ENCODE measurements around the gene NTSR2.

The NTSR2 gene

GRCh38 chr2:11710632-11711353, 40.8 kb upstream of the NTSR2 start:
- Mint-ChIP-seq H3K27ac (peak overlapping the region in 2 of 3 experiments; percentile 47 to 73), H3K9me3 (no peaks in the 10 kb centered on the region), H3K36me3 (ENCODE audit: low read depth) (no peaks in the 10 kb centered on the region), H3K4me1 (peaks cover 29% of the 10 kb centered on the region), H3K4me3 (no peak overlapping the region), H3K27me3 (ENCODE audit: low read depth) (peaks cover 3% of the 10 kb centered on the region)
- no peak for TF ChIP-seq CTCF (IDR thresholded peaks at IDR 0.05; ENCODE audit: unreplicated experiment in 3 of 3)

GRCh38 chr2:11710210-11710609, 40.2 kb upstream of the NTSR2 start:
- no peak for TF ChIP-seq CTCF (IDR thresholded peaks at IDR 0.05; ENCODE audit: unreplicated experiment in 3 of 3)
- Mint-ChIP-seq H3K36me3 (ENCODE audit: low read depth) (no peaks in the 10 kb centered on the region), H3K27me3 (ENCODE audit: low read depth) (peaks cover 3% of the 10 kb centered on the region), H3K9me3 (peaks cover 5% of the 10 kb centered on the region), H3K4me3 (peak overlapping the region in 1 of 3 experiments; percentile 15), H3K4me1 (peaks cover 29% of the 10 kb centered on the region), H3K27ac (peak overlapping the region in 2 of 3 experiments; percentile 47 to 73)

- Mint-ChIP-seq H3K9me3 (peaks cover 5% of the 10 kb centered on the region), H3K36me3 (ENCODE audit: low read depth) (no peaks in the 10 kb centered on the region), H3K4me1 (peaks cover 29% of the 10 kb centered on the region), H3K27ac (peak overlapping the region in 1 of 3 experiments; percentile 73), H3K27me3 (ENCODE audit: low read depth) (peaks cover 3% of the 10 kb centered on the region), H3K4me3 (no peak overlapping the region)
- no peak for TF ChIP-seq CTCF (IDR thresholded peaks at IDR 0.05; ENCODE audit: unreplicated experiment in 3 of 3)
These were observed 39.3 kb upstream of the NTSR2 start for GRCh38 chr2:11709293-11709692.

- Mint-ChIP-seq H3K4me3 (no peak overlapping the region), H3K27me3 (ENCODE audit: low read depth) (peaks cover 3% of the 10 kb centered on the region), H3K9me3 (peaks cover 5% of the 10 kb centered on the region), H3K4me1 (peaks cover 29% of the 10 kb centered on the region), H3K27ac (no peak overlapping the region), H3K36me3 (ENCODE audit: low read depth) (no peaks in the 10 kb centered on the region)
- TF ChIP-seq CTCF (IDR thresholded peaks at IDR 0.05; ENCODE audit: unreplicated experiment in 3 of 3): no peak
These were observed 38.1 kb upstream of the NTSR2 start for GRCh38 chr2:11708106-11708505.

- H3K4me3 Mint-ChIP-seq: no peak overlapping the region
- no peaks in the 10 kb centered on the region for H3K36me3 Mint-ChIP-seq (ENCODE audit: low read depth)
- H3K27ac Mint-ChIP-seq: no peak overlapping the region
- H3K9me3 Mint-ChIP-seq: peaks cover 5% of the 10 kb centered on the region
- H3K27me3 Mint-ChIP-seq (ENCODE audit: low read depth): peaks cover 3% of the 10 kb centered on the region
- H3K4me1 Mint-ChIP-seq: peaks cover 13% of the 10 kb centered on the region
- TF ChIP-seq CTCF (IDR thresholded peaks at IDR 0.05; ENCODE audit: unreplicated experiment in 3 of 3): no peak
These were observed 35.7 kb upstream of the NTSR2 start for GRCh38 chr2:11705711-11706110.

GRCh38 chr2:11705063-11705462, 35.1 kb upstream of the NTSR2 start:
- Mint-ChIP-seq H3K27me3 (ENCODE audit: low read depth) (peaks cover 3% of the 10 kb centered on the region), H3K4me3 (no peak overlapping the region), H3K4me1 (peaks cover 6% of the 10 kb centered on the region), H3K27ac (no peak overlapping the region), H3K36me3 (ENCODE audit: low read depth) (no peaks in the 10 kb centered on the region), H3K9me3 (peaks cover 5% of the 10 kb centered on the region)
- no peak for TF ChIP-seq CTCF (IDR thresholded peaks at IDR 0.05; ENCODE audit: unreplicated experiment in 3 of 3)
